Hepatocyte (in vitro differentiated cells): Measurements from ENCODE around the gene GPRC5B. TPM values are rescaled to one million over a fixed set of nuclear protein-coding genes. Genes with fewer than 3 reads are reported as not detected.

Experiments used
- DNase-seq: peaks from one replicate; pipeline ENCODE4 v3.0.0-alpha.2; 2016; ENCODE audit warnings: low spot score
- H2AFZ ChIP-seq: fragments of 200-600 bp; sonication (generic); 2 replicates; pipeline ENCODE4 v1.6.0; 2016; ENCODE audit warnings: antibody characterized with exemption, mild to moderate bottlenecking
- H3K27ac ChIP-seq: fragments of 200-600 bp; sonication (generic); 2 replicates; pipeline ENCODE4 v1.5.1; 2016; ENCODE audit warnings: mild to moderate bottlenecking
- H3K27me3 ChIP-seq: fragments of 200-600 bp; sonication (generic); 2 replicates; pipeline ENCODE4 v1.6.1; 2016
- H3K36me3 ChIP-seq: fragments of 200-600 bp; sonication (generic); replicated peaks from 2 replicates; pipeline ENCODE4 v1.5.1; 2016; ENCODE audit warnings: low read depth; ENCODE audit not compliant: insufficient read depth
- H3K4me1 ChIP-seq: fragments of 200-600 bp; sonication (generic); 2 replicates; pipeline ENCODE4 v1.5.1; 2016; ENCODE audit warnings: mild to moderate bottlenecking, moderate library complexity; ENCODE audit not compliant: insufficient read depth
- H3K4me2 ChIP-seq: fragments of 200-600 bp; sonication (generic); 2 replicates; pipeline ENCODE4 v1.6.0; 2016
- H3K4me3 ChIP-seq: fragments of 200-600 bp; sonication (generic); 2 replicates; pipeline ENCODE4 v1.5.1; 2016; ENCODE audit warnings: mild to moderate bottlenecking
- H3K79me2 ChIP-seq: fragments of 200-600 bp; sonication (generic); 2 replicates; pipeline ENCODE4 v1.6.0; 2017; ENCODE audit warnings: mild to moderate bottlenecking
- H3K9me2 ChIP-seq: fragments of 200-600 bp; sonication (generic); replicated peaks from 2 replicates; pipeline ENCODE4 v1.6.0; 2017; ENCODE audit warnings: mild to moderate bottlenecking; ENCODE audit not compliant: insufficient read depth
- H3K9me3 ChIP-seq: fragments of 200-600 bp; sonication (generic); 2 replicates; pipeline ENCODE4 v1.5.1; 2016; ENCODE audit warnings: low read depth, mild to moderate bottlenecking
- H4K20me1 ChIP-seq: fragments of 200-600 bp; sonication (generic); 2 replicates; pipeline ENCODE4 v1.6.0; 2016; ENCODE audit warnings: mild to moderate bottlenecking; ENCODE audit not compliant: insufficient read depth, poor library complexity, severe bottlenecking
- EZH2 ChIP-seq: fragments of 200-600 bp; sonication (generic); IDR thresholded peaks from 2 replicates; pipeline ENCODE4 v1.6.1; 2016; ENCODE audit warnings: antibody characterized with exemption, mild to moderate bottlenecking, borderline replicate concordance
- EZH2phosphoT487 ChIP-seq: fragments of 200-600 bp; sonication (generic); IDR thresholded peaks from one replicate; pipeline ENCODE4 v1.6.1; 2018; ENCODE audit warnings: antibody characterized with exemption, mild to moderate bottlenecking, low read depth, moderate library complexity; ENCODE audit not compliant: unreplicated experiment, severe bottlenecking
- WGBS: methylation state at CpG from one replicate; pipeline ENCODE4 v1.1.6; 2016; ENCODE audit warnings: low lambda C conversion rate; ENCODE audit errors: missing lambda C conversion rate; 5-methylcytosine and 5-hydroxymethylcytosine counted together
- polyA plus RNA-seq: library from polyadenylated mRNA; unstranded; fragments of >200 nt; fragmentation: Nextera tagmentation; extraction: Ambion mirVana; gene quantifications from 2 replicates; pipeline ENCODE4 v1.2.1, GENCODE V29; 2016
- total RNA-seq: library from RNA; depleted of rRNA; stranded (reverse); fragments of >200 nt; gene quantifications from 2 replicates; pipeline ENCODE4 v1.2.3, GENCODE V29; 2014
- TF ChIP-seq, protein P1 (sequence below): fragments of 200-600 bp; sonication (generic); IDR thresholded peaks from 2 replicates; pipeline ENCODE4 v1.5.1; 2016; ENCODE audit warnings: antibody characterized with exemption, mild to moderate bottlenecking; ENCODE audit not compliant: poor library complexity

Gene GPRC5B
- total and polyA plus RNA-seq, 2 experiments from 2014 or later: 36.2 to 73.1 TPM

DNA sequence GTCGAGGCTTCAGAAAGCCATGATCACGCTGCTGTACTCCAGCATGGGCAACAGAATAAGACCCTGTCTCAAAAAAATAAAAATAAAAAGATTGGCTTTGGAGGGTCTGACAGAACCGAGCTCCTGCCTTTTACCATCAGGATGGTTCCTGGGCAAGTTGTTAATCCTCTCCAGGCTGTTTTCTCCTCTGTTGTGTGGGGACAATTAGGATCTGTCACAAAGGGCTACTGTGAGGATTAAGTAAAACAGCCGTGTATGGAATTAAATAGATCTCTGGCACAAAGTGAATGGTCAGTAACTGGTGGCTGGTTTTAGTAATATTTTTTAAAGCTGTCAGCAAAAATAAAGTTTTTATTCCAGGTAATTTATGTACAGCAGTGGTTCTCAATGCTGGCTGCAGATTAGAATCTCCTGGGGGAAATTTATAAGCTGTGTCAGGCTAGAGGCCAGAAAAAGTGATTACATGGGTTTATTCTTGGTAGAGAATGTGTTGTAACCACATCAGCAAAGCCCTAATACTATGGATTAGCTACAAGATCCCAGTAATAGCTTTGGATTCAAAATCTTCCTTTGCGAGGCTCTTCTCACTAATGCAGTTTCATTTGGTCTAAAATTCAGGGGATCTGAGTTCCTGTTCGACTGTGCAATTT is 47.2 kb downstream of the GPRC5B start:
- no peaks in the 10 kb centered on the region for H4K20me1 ChIP-seq
- no peaks in the 10 kb centered on the region for H3K9me3 ChIP-seq
- H2AFZ ChIP-seq: no peak overlapping the region
- TF ChIP-seq EZH2phosphoT487 (no peak), EZH2 (no peak)
- TF ChIP-seq, protein P1, sequence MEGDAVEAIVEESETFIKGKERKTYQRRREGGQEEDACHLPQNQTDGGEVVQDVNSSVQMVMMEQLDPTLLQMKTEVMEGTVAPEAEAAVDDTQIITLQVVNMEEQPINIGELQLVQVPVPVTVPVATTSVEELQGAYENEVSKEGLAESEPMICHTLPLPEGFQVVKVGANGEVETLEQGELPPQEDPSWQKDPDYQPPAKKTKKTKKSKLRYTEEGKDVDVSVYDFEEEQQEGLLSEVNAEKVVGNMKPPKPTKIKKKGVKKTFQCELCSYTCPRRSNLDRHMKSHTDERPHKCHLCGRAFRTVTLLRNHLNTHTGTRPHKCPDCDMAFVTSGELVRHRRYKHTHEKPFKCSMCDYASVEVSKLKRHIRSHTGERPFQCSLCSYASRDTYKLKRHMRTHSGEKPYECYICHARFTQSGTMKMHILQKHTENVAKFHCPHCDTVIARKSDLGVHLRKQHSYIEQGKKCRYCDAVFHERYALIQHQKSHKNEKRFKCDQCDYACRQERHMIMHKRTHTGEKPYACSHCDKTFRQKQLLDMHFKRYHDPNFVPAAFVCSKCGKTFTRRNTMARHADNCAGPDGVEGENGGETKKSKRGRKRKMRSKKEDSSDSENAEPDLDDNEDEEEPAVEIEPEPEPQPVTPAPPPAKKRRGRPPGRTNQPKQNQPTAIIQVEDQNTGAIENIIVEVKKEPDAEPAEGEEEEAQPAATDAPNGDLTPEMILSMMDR: no peak
- peaks cover 4% of the 10 kb centered on the region for H3K4me1 ChIP-seq
- WGBS: 62% methylated on average over 6 of the region's 6 CpGs
- H3K4me2 ChIP-seq: no peak overlapping the region
- H3K9me2 ChIP-seq: no peaks in the 10 kb centered on the region
- no peaks in the 10 kb centered on the region for H3K27me3 ChIP-seq
- H3K27ac ChIP-seq: no peak overlapping the region
- H3K4me3 ChIP-seq: no peak overlapping the region
- no peak for DNase-seq
- H3K79me2 ChIP-seq: no peaks in the 10 kb centered on the region
- H3K36me3 ChIP-seq: no peaks in the 10 kb centered on the region

DNA sequence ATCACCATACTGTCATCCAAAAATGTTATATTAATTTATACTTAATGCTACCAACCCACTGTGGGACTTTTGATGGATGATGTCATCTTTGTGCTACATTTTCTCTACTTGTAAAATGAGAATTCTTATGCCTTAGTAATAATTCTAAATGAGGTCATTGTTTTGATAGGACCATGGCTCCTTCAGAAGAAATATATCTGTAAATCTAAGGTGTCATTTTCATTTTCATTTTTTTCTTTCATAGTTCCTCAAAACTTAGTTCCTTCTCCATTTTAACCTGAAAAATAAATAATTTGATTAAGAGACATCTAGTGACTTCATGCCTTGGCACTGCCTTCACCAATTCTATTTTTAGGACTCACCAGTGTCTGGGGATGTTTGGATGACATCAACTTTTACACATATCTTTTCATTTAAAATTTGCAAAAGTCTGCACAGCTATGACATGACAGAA is 48.7 kb downstream of the GPRC5B start:
- no peak for DNase-seq
- Histone ChIP-seq H3K9me2 (no peaks in the 10 kb centered on the region), H3K79me2 (no peaks in the 10 kb centered on the region), H3K4me1 (peaks cover 4% of the 10 kb centered on the region), H4K20me1 (no peaks in the 10 kb centered on the region), H3K36me3 (no peaks in the 10 kb centered on the region), H3K4me3 (no peak overlapping the region), H2AFZ (no peak overlapping the region), H3K9me3 (no peaks in the 10 kb centered on the region), H3K4me2 (no peak overlapping the region), H3K27ac (no peak overlapping the region), H3K27me3 (no peaks in the 10 kb centered on the region)
- TF ChIP-seq EZH2: no peak
- TF ChIP-seq, protein P1: no peak
- TF ChIP-seq EZH2phosphoT487: no peak

DNA sequence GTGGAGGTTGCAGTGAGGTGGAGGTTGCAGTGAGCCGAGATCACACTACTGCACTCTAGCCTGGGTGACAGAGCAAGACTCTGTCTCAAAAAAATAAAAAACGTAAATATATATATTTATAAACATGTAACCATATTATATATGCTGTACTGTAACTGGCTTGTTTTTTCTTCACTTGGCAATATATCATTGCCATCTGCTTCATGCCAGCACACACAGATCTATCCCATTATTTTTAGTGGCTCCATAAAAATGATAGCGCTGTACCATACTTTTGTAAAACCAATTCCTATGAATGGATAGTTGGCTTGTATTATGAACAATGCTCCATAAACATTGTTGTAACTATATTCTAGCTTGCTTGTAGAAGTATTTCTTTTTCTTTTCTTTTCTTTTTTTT is 49.5 kb downstream of the GPRC5B start:
- Histone ChIP-seq H2AFZ (no peak overlapping the region), H3K9me3 (no peaks in the 10 kb centered on the region), H3K4me3 (no peak overlapping the region), H3K79me2 (no peaks in the 10 kb centered on the region), H4K20me1 (no peaks in the 10 kb centered on the region), H3K36me3 (no peaks in the 10 kb centered on the region), H3K9me2 (no peaks in the 10 kb centered on the region), H3K4me2 (no peak overlapping the region), H3K27ac (no peak overlapping the region), H3K4me1 (peaks cover 4% of the 10 kb centered on the region), H3K27me3 (no peaks in the 10 kb centered on the region)
- TF ChIP-seq EZH2 (no peak), EZH2phosphoT487 (no peak)
- TF ChIP-seq, protein P1: no peak
- 94% methylated on average over 3 of the region's 3 CpGs for WGBS
- no peak for DNase-seq
